HEK293T (cell line): ENCODE measurements around the gene THSD7A.

Source experiments
- BHLHE40 ChIP-seq: fragments of 450-650 bp; IDR thresholded peaks from 2 replicates; pipeline ENCODE4 v1.6.1; 2016; ENCODE audit warnings: mild to moderate bottlenecking, moderate library complexity, borderline replicate concordance
- ELF4 ChIP-seq: fragments of 450-650 bp; IDR thresholded peaks from 2 replicates; pipeline ENCODE4 v1.6.1; 2017; ENCODE audit warnings: antibody characterized with exemption
- FOXA1 ChIP-seq: fragments of 450-650 bp; IDR thresholded peaks from 2 replicates; pipeline ENCODE4 v1.6.1; 2016; ENCODE audit warnings: mild to moderate bottlenecking
- FOXM1 ChIP-seq: fragments of 450-650 bp; IDR thresholded peaks from 2 replicates; pipeline ENCODE4 v1.6.1; 2017; ENCODE audit warnings: mild to moderate bottlenecking, borderline replicate concordance
- L3MBTL2 ChIP-seq: fragments of 450-650 bp; conservative IDR thresholded peaks from 2 replicates; pipeline ENCODE4 v1.6.1; 2016; ENCODE audit warnings: mild to moderate bottlenecking
- PKNOX1 ChIP-seq: fragments of 450-650 bp; IDR thresholded peaks from 2 replicates; pipeline ENCODE4 v1.6.1; 2016
- SP1 ChIP-seq: fragments of 450-650 bp; IDR thresholded peaks from 2 replicates; pipeline ENCODE4 v1.6.1; 2017
- SUZ12 ChIP-seq: fragments of 450-650 bp; IDR thresholded peaks from 2 replicates; pipeline ENCODE4 v1.6.1; 2016; ENCODE audit warnings: mild to moderate bottlenecking
- TARDBP ChIP-seq: fragments of 450-650 bp; IDR thresholded peaks from 2 replicates; pipeline ENCODE4 v1.6.1; 2016

GRCh38 chr7:11327633-11328032 is 504.4 kb downstream of the THSD7A start:
- TF ChIP-seq SP1 (no peak), FOXA1 (no peak), FOXM1 (no peak), L3MBTL2 (no peak), TARDBP (no peak), ELF4 (no peak), SUZ12 (no peak), PKNOX1 (no peak), BHLHE40 (no peak)
